Body of pancreas (tissue), 4 donors: ENCODE data around the gene DNAH6.

Experiments
- POLR2A ChIP-seq, 3 donors: fragments of 450-650 bp; IDR thresholded peaks; one replicate each; pipeline ENCODE4 v1.6.1; 2016; ENCODE audit warnings: antibody characterized with exemption in 3 of 3, mild to moderate bottlenecking in 2 of 3
- TF ChIP-seq, protein P1 (sequence below), 7 experiments: fragments of 450-650 bp in 4 of 7; fragments of 200-600 bp in 3 of 7; sonication (generic) in 3 of 7; IDR thresholded peaks; one replicate each; pipeline ENCODE4 v1.5.1; 2016 to 2019; ENCODE audit warnings: antibody characterized with exemption in 7 of 7

DNA sequence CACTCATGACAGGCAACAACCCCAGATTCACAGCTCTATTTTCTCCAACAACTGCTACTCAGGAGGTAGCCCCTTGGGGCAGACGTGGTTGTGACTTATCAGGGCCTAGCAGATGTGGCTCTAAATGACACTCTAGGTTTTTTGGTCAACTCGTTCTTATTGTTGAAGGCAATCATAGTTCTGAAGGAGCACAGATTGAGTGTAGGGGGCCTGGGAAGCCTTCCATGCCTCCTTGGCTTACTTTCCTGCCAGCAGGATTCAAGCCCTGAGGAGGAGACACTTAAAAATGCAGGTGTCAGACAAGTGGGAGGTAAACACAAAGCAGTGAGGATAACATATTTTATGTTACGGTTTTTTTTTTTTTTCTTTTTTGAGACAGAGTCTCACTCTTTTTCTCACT lies 33.7 kb upstream of the DNAH6 start:
- TF ChIP-seq, protein P1, sequence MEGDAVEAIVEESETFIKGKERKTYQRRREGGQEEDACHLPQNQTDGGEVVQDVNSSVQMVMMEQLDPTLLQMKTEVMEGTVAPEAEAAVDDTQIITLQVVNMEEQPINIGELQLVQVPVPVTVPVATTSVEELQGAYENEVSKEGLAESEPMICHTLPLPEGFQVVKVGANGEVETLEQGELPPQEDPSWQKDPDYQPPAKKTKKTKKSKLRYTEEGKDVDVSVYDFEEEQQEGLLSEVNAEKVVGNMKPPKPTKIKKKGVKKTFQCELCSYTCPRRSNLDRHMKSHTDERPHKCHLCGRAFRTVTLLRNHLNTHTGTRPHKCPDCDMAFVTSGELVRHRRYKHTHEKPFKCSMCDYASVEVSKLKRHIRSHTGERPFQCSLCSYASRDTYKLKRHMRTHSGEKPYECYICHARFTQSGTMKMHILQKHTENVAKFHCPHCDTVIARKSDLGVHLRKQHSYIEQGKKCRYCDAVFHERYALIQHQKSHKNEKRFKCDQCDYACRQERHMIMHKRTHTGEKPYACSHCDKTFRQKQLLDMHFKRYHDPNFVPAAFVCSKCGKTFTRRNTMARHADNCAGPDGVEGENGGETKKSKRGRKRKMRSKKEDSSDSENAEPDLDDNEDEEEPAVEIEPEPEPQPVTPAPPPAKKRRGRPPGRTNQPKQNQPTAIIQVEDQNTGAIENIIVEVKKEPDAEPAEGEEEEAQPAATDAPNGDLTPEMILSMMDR (IDR thresholded peaks at IDR 0.05) = no peak
- no peak for TF ChIP-seq POLR2A (IDR thresholded peaks at IDR 0.05)
